NCI-H460 (cell line): ENCODE results near the gene PLS1. TPM values are rescaled to one million over a fixed set of nuclear protein-coding genes. Genes with fewer than 3 reads are reported as not detected.
"Not testable (repeated sequence)": the region's sequence is repeated elsewhere in the genome, so short reads cannot be mapped to it uniquely, and the experiment has no call there.

Experiments used
- DNase-seq: peaks from one replicate; pipeline ENCODE4 v3.0.0-alpha.2; 2016; ENCODE audit warnings: low read depth; ENCODE audit errors: extremely low read depth
- total RNA-seq: library from RNA; depleted of rRNA; stranded (reverse); fragments of >200 nt; shearing (Covaris generic); gene quantifications from 2 replicates; pipeline ENCODE4 v1.2.3, GENCODE V29; 2014

The PLS1 gene
- total RNA-seq, 1 experiment from 2014 or later = 43.0 TPM

DNA sequence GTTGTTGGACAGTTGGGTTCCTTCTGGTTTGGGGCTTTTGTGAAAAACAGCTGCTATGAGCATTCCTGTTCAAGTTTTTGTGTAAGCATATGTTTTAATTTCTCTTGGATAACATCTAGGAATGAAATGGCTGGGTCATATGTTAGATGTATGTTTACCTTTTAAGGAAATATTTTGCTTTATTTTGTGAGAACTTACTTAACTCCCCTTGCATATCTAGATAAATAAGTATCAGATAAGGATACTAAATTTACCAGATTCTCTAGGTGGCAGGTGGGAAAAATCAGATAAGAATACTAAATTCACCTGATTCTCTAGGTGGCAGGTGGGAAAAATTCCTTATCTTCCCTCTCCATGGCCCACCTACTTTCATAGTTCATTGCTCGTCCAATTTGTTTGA is 1.1 kb upstream of the PLS1 start:
- no peak for DNase-seq

- DNase-seq = no peak
Observed at GRCh38 chr3:142595581-142595950, 627 bp upstream of the PLS1 start.

GRCh38 chr3:142596726-142597088 is 514 bp downstream of the PLS1 start:
- DNase-seq = no peak

DNA sequence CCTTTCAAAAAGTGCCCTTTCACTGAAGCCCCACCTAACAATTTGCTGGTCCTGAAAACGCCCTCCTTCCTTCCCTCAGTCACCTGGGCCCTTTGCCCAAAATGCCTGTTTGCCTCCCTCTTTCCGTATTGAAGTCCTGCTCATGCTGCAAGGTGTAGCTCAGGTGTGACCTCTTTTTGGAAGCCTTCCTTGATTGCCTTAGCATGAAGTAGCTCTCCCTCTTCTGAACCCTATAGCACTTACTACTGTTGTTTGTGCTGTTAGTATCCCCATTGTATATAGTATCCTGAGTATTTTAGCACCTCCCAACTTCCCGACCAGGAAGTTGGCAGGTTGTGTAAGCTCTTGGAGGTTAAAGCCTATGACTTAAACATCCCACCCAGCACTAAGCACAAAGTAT is 1.7 kb downstream of the PLS1 start:
- no peak for DNase-seq

DNA sequence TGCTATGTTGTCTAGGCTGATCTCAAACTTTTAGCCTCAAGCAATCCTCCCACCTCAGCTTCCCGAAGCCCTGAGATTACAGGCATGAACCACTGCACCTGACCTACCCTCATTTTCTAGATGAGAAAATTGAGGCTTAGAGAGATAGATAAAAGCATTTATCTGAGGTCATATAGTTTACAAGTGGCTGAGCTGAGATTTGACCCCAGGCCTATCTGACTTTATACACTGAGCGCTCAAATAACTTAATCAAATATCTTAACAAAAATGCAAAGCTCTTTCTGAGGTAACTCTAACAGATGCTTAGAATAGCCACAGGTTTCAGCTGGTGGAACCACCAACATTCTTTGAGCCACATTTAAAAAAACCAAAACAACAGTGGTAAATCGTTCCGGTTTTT is 5.5 kb downstream of the PLS1 start:
- DNase-seq = no peak

- no peak for DNase-seq
Observed at GRCh38 chr3:142602619-142603385, 6.6 kb downstream of the PLS1 start.

DNA sequence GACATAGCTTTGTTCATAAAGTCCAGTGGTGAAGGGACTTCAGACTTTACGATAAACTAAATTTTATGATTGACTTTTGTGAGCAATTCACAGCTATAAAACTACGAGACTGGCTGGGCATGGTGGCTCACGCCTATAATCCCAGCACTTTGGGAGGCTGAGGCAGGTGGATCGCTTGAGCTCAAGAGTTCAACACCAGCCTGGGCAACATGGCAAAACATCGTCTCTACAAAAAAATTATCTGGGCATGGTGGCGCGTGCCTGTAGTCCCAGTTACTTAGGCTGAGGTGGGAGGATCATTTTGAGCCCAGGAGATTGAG is 7.2 kb downstream of the PLS1 start:
- not testable (repeated sequence) for DNase-seq

DNA sequence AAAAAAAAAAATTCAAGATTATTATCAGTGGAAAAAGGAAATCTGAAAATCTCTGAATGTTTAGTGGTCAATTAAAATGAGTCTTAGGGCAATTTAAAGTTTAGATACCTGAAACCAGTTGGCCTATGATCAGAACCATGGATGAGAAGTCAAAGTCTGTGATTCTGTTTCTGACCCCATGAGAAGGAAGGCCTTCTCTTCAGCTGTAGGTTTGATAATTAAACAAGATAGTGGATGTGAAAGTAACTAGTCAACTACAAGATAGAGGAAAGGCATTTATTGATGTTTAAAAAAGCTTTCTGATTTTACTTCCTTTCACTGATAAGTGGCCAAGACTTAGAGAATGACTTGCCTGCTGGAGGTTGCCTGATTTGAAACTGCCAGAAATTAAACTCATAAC is 8.7 kb downstream of the PLS1 start:
- no peak for DNase-seq

GRCh38 chr3:142608631-142609030 is 12.4 kb downstream of the PLS1 start:
- no peak for DNase-seq

- no peak for DNase-seq
Observed at GRCh38 chr3:142609136-142609535, 12.9 kb downstream of the PLS1 start.

DNA sequence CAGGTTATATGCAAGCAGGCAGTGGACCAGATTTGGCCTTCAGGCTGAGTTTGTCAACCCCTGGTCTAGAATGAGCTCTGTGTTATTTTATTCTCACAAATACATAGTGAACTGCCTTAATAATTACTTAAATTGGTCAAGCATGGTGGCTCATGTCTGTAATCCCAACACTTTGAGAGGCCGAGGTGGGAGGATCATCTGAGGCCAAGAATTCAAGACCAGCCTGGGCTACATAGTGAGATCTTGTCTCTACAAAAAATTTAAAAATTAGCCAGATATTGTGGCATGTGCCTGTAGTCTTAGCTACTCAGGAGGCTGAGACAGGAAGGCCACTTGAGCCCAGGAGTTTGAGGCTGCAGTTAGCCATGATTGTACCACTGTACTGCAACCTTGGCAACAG is 15.0 kb downstream of the PLS1 start:
- DNase-seq = no peak

DNA sequence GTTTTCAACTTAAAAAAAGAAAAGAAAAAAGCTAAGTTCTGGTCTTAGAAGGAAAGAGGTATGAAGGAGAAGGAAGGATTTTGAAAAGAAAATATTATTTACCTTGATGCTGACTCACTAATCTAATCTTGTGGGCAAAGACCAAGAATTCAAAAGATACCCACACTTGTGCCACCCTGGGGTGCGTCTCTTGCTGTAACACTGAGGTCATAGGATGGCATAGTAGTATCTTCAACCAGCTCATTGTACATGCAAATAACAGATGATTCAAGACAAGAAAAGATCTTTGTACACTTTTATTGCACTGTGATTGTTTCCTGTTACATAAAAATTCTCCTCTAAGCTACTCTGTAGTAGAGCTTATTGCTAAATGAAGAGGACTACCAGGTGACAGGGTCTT is 17.3 kb downstream of the PLS1 start:
- no peak for DNase-seq

GRCh38 chr3:142614059-142614626 is 17.9 kb downstream of the PLS1 start:
- no peak for DNase-seq

DNA sequence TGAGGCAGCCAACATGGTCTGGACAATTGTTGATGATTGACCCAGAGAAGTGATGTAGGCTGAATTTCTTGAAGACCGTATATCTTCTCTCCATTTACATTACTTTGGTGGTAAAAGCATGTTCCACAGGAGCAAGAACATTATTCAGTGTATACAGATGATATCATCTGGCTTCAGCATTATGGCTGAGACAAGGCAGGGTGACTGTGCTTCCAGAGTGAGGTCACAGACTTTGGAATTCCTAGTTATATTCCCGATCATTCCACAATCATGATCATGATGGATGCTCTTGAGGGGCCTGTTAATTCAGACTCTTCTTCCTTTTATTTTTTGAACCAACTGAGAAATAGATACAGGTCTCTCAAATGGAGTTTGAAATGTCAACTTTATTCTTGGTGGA is 19.0 kb downstream of the PLS1 start:
- no peak for DNase-seq

DNA sequence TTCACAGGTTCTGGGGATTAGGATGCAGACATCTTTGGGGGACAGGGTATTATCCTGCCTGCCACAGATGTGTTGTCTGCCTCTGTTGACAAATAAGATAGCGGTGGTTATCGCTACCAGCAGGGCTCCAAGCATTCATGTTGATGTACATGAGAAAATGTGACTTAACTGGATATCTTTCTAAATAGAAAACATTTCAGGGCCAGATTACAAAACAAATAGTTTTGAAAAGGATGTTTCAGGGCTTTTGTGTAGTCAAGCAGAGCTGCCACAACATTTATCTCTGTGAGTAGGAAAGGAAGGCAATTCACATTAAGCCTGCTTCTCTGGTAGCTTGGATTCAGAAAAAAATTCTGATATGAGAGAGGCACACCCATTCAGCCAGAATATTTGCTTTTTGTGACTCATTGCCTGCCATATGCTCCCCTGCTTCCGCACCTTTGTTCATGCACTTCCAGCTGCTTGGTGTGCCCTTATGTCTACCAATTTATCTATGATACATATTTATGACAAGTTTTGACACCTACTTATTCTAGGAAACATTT is 22.8 kb downstream of the PLS1 start:
- peak; percentile 39 for DNase-seq

DNA sequence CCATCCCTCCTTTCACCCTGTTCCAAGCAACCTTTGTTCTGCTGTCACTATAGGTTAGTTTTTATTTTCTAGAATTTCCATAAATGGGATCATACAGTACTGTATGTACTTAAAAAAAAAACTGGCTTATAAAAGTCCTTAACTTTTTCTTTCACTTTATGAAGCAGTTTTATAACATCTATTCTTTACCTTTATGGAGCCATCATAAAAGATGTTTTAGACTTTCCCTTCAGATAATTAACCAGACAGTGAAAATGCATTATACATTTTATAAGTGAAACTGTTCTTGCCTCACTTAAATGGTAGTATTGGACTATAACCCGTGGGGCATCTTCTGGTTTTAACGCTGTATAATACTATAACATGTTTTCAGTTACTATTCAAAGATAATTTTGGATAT is 26.2 kb downstream of the PLS1 start:
- DNase-seq = no peak

DNA sequence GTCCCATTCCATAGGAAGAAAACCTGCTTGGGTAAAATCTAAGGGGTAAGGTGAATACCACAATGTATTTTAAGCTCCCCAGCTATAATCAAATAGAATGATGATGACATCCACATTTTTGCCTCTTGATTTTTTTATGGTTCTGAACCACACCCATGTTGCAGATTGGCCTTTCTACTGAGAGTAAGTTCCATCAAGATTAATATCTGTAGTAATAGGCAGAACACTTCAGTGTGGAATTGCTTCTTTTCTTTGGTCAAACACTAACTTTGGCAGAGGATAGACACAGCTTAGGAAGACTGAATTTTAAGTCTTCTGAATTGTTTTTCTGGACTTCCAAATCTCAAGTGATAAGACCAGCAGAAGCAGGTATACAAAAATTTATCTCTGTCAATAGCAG is 27.0 kb downstream of the PLS1 start:
- DNase-seq = no peak

GRCh38 chr3:142624341-142625152 is 28.4 kb downstream of the PLS1 start:
- DNase-seq = no peak

- no peak for DNase-seq
Observed at GRCh38 chr3:142625153-142625440, 28.9 kb downstream of the PLS1 start.

GRCh38 chr3:142626971-142627370 is 30.8 kb downstream of the PLS1 start:
- no peak for DNase-seq

DNA sequence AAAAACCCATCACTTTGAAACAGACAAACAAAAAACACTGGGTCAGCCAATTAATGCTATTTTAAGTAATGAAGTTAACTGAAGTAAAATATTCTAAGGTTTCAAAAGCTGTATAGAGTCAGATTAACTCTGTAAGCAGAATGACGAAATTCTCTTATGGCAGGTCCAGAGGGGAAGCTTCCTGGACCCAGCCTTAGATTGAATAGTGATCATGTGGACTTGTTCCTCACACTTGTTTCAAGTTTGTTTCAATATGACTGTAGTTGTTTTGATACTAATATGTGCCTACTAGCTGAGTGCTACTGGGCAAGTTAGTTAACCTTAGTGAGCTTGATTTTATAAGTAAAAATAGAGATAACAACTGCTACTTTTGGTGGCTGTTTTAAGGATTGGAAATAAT is 32.6 kb downstream of the PLS1 start:
- no peak for DNase-seq

- DNase-seq = no peak
Observed at GRCh38 chr3:142633073-142633472, 36.9 kb downstream of the PLS1 start.
